ENCODE results near the gene FOXRED1. TPM values are rescaled to one million over a fixed set of nuclear protein-coding genes. Genes with fewer than 3 reads are reported as not detected.

FOXRED1 gene
- total and polyA plus RNA-seq, 9 of the 15 experiments (the other 6 are each of a cell fraction or from before 2014, with no cell fraction given): 14.1 to 94.4 (median 53.1) TPM

DNA sequence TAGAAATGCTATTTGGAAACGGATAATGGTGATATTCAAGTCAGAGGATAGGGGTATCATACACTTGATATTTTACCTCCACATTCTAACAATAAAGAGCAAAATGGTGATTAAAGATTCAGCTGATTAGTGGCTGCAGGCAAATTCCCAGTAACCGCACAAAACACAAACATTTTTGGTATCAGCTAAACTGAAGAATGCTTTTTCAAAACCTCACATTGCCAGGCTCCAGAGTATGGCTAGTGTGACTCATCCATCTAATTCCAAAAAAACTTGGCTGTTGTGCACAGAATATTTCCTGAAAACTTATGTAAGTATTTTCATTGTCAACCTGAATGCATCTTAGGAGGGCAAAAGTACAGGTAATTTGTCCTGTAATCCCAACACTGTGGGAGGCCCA lies 11.2 kb upstream of the FOXRED1 start:
- Histone ChIP-seq H3K4me3 (no peak overlapping the region), H3K36me3 (ENCODE audit: control insufficient read depth, insufficient read depth, low read length) (peaks cover 67% of the 10 kb centered on the region), H2AFZ (ENCODE audit: low read depth, low read length) (no peak overlapping the region), H3K4me1 (replicated peaks in 1 of 2; ENCODE audit: control insufficient read depth in 2 of 2, insufficient read depth in 2 of 2, low read length in 2 of 2) (peaks cover 0 to 6% of the 10 kb centered on the region in 2 experiments; a peak in 2 of 5 replicates), H3K79me2 (ENCODE audit: control insufficient read depth, insufficient read depth, low read length) (no peaks in the 10 kb centered on the region), H4K20me1 (replicated peaks; ENCODE audit: control insufficient read depth, insufficient read depth, low read length) (no peaks in the 10 kb centered on the region), H3K9me3 (replicated peaks; ENCODE audit: control insufficient read depth, insufficient read depth, low read depth, low read length) (no peaks in the 10 kb centered on the region), H3K27ac (ENCODE audit: extremely low read depth, low read depth, low read length) (no peak overlapping the region), H3K4me2 (ENCODE audit: insufficient read depth, low read length) (no peak overlapping the region), H3K9me1 (ENCODE audit: control insufficient read depth, insufficient read depth, low read length) (no peaks in the 10 kb centered on the region), H3K9ac (ENCODE audit: insufficient read depth in 1 of 2, low read depth in 2 of 2, low read length in 2 of 2) (no peak overlapping the region), H3K27me3 (ENCODE audit: control insufficient read depth in 2 of 2, insufficient read depth in 2 of 2, low read length in 2 of 2) (no peaks in the 10 kb centered on the region)
- in situ Hi-C loops (cut with MboI): no loop called here
- no TSS peak for BruUV-seq (replicated peaks)
- CTCF ChIA-PET (ENCODE audit: low intra/inter-chr PET ratio): no interaction called here
- intact Hi-C loops (cut with micrococcal nuclease): no loop called here
- DNase-seq (ENCODE audit: extremely low read depth in 1 of 4, low spot score in 3 of 4): no peak
- ATAC-seq: no peak
- 80% methylated on average over 2 of the region's 2 CpGs for WGBS (ENCODE audit: insufficient coverage, low coverage, missing lambda C conversion rate)
- no peak for FAIRE-seq
- POLR2A ChIA-PET: interaction anchor here (0.7 to 2.1 kb wide), 5 partner anchors 9 to 33 kb away, joined by 3 to 6 read pairs (median 3); partner anchors contain the start of genes FOXRED1 and SRPRA
- TF ChIP-seq HLTF (IDR thresholded peaks at IDR 0.05) (no peak), OTX1 (CRISPR knock-in tag; IDR thresholded peaks at IDR 0.05) (no peak), MYC (IDR thresholded peaks at IDR 0.05; ENCODE audit: low read depth, low read length) (no peak), MYC (CRISPR knock-in tag; IDR thresholded peaks at IDR 0.05; ENCODE audit: borderline replicate concordance, low read depth) (no peak), BHLHE40 (IDR thresholded peaks at IDR 0.05; ENCODE audit: low read length) (no peak), ZNF561 (CRISPR knock-in tag; conservative IDR thresholded peaks at IDR 0.05) (no peak), HDGF (IDR thresholded peaks at IDR 0.05) (no peak), EP300 (IDR thresholded peaks at IDR 0.05; ENCODE audit: low read length) (no peak), SIN3B (IDR thresholded peaks at IDR 0.05; ENCODE audit: low read depth) (no peak)
- TF ChIP-seq, protein P1, sequence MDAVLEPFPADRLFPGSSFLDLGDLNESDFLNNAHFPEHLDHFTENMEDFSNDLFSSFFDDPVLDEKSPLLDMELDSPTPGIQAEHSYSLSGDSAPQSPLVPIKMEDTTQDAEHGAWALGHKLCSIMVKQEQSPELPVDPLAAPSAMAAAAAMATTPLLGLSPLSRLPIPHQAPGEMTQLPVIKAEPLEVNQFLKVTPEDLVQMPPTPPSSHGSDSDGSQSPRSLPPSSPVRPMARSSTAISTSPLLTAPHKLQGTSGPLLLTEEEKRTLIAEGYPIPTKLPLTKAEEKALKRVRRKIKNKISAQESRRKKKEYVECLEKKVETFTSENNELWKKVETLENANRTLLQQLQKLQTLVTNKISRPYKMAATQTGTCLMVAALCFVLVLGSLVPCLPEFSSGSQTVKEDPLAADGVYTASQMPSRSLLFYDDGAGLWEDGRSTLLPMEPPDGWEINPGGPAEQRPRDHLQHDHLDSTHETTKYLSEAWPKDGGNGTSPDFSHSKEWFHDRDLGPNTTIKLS (IDR thresholded peaks at IDR 0.05; ENCODE audit: borderline replicate concordance, low read depth): no peak
- TF ChIP-seq, protein P2, sequence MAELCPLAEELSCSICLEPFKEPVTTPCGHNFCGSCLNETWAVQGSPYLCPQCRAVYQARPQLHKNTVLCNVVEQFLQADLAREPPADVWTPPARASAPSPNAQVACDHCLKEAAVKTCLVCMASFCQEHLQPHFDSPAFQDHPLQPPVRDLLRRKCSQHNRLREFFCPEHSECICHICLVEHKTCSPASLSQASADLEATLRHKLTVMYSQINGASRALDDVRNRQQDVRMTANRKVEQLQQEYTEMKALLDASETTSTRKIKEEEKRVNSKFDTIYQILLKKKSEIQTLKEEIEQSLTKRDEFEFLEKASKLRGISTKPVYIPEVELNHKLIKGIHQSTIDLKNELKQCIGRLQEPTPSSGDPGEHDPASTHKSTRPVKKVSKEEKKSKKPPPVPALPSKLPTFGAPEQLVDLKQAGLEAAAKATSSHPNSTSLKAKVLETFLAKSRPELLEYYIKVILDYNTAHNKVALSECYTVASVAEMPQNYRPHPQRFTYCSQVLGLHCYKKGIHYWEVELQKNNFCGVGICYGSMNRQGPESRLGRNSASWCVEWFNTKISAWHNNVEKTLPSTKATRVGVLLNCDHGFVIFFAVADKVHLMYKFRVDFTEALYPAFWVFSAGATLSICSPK (IDR thresholded peaks at IDR 0.05; ENCODE audit: borderline replicate concordance): no peak
- TF ChIP-seq, protein P3, sequence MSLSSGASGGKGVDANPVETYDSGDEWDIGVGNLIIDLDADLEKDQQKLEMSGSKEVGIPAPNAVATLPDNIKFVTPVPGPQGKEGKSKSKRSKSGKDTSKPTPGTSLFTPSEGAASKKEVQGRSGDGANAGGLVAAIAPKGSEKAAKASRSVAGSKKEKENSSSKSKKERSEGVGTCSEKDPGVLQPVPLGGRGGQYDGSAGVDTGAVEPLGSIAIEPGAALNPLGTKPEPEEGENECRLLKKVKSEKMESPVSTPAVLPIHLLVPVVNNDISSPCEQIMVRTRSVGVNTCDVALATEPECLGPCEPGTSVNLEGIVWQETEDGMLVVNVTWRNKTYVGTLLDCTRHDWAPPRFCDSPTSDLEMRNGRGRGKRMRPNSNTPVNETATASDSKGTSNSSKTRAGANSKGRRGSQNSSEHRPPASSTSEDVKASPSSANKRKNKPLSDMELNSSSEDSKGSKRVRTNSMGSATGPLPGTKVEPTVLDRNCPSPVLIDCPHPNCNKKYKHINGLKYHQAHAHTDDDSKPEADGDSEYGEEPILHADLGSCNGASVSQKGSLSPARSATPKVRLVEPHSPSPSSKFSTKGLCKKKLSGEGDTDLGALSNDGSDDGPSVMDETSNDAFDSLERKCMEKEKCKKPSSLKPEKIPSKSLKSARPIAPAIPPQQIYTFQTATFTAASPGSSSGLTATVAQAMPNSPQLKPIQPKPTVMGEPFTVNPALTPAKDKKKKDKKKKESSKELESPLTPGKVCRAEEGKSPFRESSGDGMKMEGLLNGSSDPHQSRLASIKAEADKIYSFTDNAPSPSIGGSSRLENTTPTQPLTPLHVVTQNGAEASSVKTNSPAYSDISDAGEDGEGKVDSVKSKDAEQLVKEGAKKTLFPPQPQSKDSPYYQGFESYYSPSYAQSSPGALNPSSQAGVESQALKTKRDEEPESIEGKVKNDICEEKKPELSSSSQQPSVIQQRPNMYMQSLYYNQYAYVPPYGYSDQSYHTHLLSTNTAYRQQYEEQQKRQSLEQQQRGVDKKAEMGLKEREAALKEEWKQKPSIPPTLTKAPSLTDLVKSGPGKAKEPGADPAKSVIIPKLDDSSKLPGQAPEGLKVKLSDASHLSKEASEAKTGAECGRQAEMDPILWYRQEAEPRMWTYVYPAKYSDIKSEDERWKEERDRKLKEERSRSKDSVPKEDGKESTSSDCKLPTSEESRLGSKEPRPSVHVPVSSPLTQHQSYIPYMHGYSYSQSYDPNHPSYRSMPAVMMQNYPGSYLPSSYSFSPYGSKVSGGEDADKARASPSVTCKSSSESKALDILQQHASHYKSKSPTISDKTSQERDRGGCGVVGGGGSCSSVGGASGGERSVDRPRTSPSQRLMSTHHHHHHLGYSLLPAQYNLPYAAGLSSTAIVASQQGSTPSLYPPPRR (CRISPR knock-in tag; IDR thresholded peaks at IDR 0.05; ENCODE audit: borderline replicate concordance): no peak
- TF ChIP-seq, protein P4, sequence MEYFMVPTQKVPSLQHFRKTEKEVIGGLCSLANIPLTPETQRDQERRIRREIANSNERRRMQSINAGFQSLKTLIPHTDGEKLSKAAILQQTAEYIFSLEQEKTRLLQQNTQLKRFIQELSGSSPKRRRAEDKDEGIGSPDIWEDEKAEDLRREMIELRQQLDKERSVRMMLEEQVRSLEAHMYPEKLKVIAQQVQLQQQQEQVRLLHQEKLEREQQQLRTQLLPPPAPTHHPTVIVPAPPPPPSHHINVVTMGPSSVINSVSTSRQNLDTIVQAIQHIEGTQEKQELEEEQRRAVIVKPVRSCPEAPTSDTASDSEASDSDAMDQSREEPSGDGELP (CRISPR knock-in tag; IDR thresholded peaks at IDR 0.05; ENCODE audit: borderline replicate concordance): no peak

Measured in K562 (cell line).